Mesendoderm (in vitro differentiated cells): ENCODE results near the gene GDA. TPM values are rescaled to one million over a fixed set of nuclear protein-coding genes. Genes with fewer than 3 reads are reported as not detected.

Source experiments
- DNase-seq: peaks from one replicate; pipeline ENCODE4 v3.0.0; 2013
- H2AK5ac ChIP-seq: 2 replicates; pipeline ENCODE4 v1.6.1; 2013; ENCODE audit warnings: low read length, inconsistent platforms
- H2BK120ac ChIP-seq: 2 replicates; pipeline ENCODE4 v1.6.1; 2013; ENCODE audit warnings: low read depth, mild to moderate bottlenecking, low read length, moderate library complexity, mixed read lengths
- H2BK15ac ChIP-seq: replicated peaks from 2 replicates; pipeline ENCODE4 v1.6.1; 2013; ENCODE audit warnings: low read depth, mild to moderate bottlenecking, moderate library complexity
- H2BK5ac ChIP-seq: 2 replicates; pipeline ENCODE4 v1.6.1; 2013; ENCODE audit warnings: low read length, inconsistent platforms
- H3K18ac ChIP-seq: 2 replicates; pipeline ENCODE4 v1.6.1; 2013; ENCODE audit warnings: mild to moderate bottlenecking, low read length, mixed read lengths
- H3K23ac ChIP-seq: one replicate; pipeline ENCODE4 v1.6.1; 2013; ENCODE audit warnings: low read length
- H3K27ac ChIP-seq: 2 replicates; pipeline ENCODE4 v1.5.1; 2013; ENCODE audit warnings: low read depth, mild to moderate bottlenecking, inconsistent platforms, low read length, moderate library complexity
- H3K27me3 ChIP-seq: 2 replicates; pipeline ENCODE4 v1.6.1; 2013; ENCODE audit warnings: low read length, control low read depth, mild to moderate bottlenecking, inconsistent platforms; ENCODE audit not compliant: insufficient read depth, poor library complexity
- H3K36me3 ChIP-seq: 2 replicates; pipeline ENCODE4 v1.6.1; 2013; ENCODE audit warnings: low read length, inconsistent platforms; ENCODE audit not compliant: control insufficient read depth, insufficient read depth
- H3K4ac ChIP-seq: one replicate; pipeline ENCODE4 v1.6.1; 2013; ENCODE audit warnings: low read depth, mild to moderate bottlenecking, low read length, moderate library complexity
- H3K4me1 ChIP-seq: 2 replicates; pipeline ENCODE4 v1.6.1; 2013; ENCODE audit warnings: low read depth, low read length, inconsistent platforms; ENCODE audit not compliant: control insufficient read depth
- H3K4me2 ChIP-seq: 2 replicates; pipeline ENCODE4 v1.6.1; 2013; ENCODE audit warnings: low read length
- H3K4me3 ChIP-seq: 2 replicates; pipeline ENCODE4 v1.5.1; 2013; ENCODE audit warnings: mild to moderate bottlenecking, low read length
- H3K56ac ChIP-seq: one replicate; pipeline ENCODE4 v1.6.1; 2013; ENCODE audit warnings: low read length
- H3K79me1 ChIP-seq: 2 replicates; pipeline ENCODE4 v1.6.1; 2013; ENCODE audit warnings: low read length, inconsistent platforms
- H3K79me2 ChIP-seq: 2 replicates; pipeline ENCODE4 v1.6.1; 2013; ENCODE audit warnings: mild to moderate bottlenecking, low read length; ENCODE audit not compliant: control insufficient read depth, insufficient read depth
- H3K9ac ChIP-seq: 2 replicates; pipeline ENCODE4 v1.6.1; 2013; ENCODE audit warnings: low read length, inconsistent platforms
- H4K5ac ChIP-seq: one replicate; pipeline ENCODE4 v1.6.1; 2013; ENCODE audit warnings: low read length
- H4K8ac ChIP-seq: one replicate; pipeline ENCODE4 v1.6.1; 2013; ENCODE audit warnings: low read depth, mild to moderate bottlenecking, control low read depth, low read length, moderate library complexity
- WGBS: extraction: QIAGEN DNeasy Blood & Tissue Kit; methylation state at CpG from one replicate; pipeline ENCODE4 v1.1.7; 2013; ENCODE audit warnings: low lambda C conversion rate, missing lambda C conversion rate; ENCODE audit not compliant: insufficient coverage; ENCODE audit errors: extremely low coverage; 5-methylcytosine and 5-hydroxymethylcytosine counted together
- polyA plus RNA-seq, 2 experiments: library from polyadenylated mRNA; stranded (reverse); fragments of 200-250 nt; gene quantifications; one replicate each; pipeline ENCODE4 v1.2.3, GENCODE V29; 2013

Gene GDA
- 0.73 TPM for polyA plus RNA-seq (2013, experiment 1 of 2)
- 0.71 TPM for polyA plus RNA-seq (2013, experiment 2 of 2)

GRCh38 chr9:72149231-72149975, at the start of gene GDA:
TSS of gene GDA (plus strand) at chr9:72149440. CDS start at chr9:72149560, 120 bp downstream.
- Histone ChIP-seq H3K4me3 (peak within 1 kb of the TSS; percentile 4), H2BK15ac (no peak within 1 kb of the TSS), H3K27me3 (peaks cover 8% of the 10 kb centered on the region), H3K36me3 (no peaks in the 10 kb centered on the region), H3K9ac (peak within 1 kb of the TSS; percentile 13), H2BK120ac (no peak within 1 kb of the TSS), H3K4me1 (no peaks in the 10 kb centered on the region), H3K23ac (no peak within 1 kb of the TSS), H2AK5ac (no peak within 1 kb of the TSS), H2BK5ac (no peak within 1 kb of the TSS), H3K4me2 (peak within 1 kb of the TSS; percentile 55), H4K5ac (no peak within 1 kb of the TSS), H4K8ac (no peak within 1 kb of the TSS), H3K79me1 (no peaks in the 10 kb centered on the region), H3K18ac (no peak within 1 kb of the TSS), H3K4ac (no peak within 1 kb of the TSS), H3K79me2 (no peaks in the 10 kb centered on the region), H3K56ac (peak within 1 kb of the TSS; percentile 35), H3K27ac (no peak within 1 kb of the TSS)
- DNase-seq, result peak; percentile 46
- no CpG with 5 or more reads among the region's 70 CpGs for whole genome bisulfite sequencing

GRCh38 chr9:72102520-72102919, 46.7 kb upstream of the GDA start:
- H4K8ac ChIP-seq, result no peak overlapping the region
- H3K56ac ChIP-seq, result no peak overlapping the region
- H3K18ac ChIP-seq, result no peak overlapping the region
- no CpG with 5 or more reads among the region's 2 CpGs for WGBS
- no peak overlapping the region for H2BK5ac ChIP-seq
- no peak overlapping the region for H3K4ac ChIP-seq
- no peak overlapping the region for H2BK15ac ChIP-seq
- no peak for DNase-seq
- H3K27ac ChIP-seq, result no peak overlapping the region
- no peaks in the 10 kb centered on the region for H3K27me3 ChIP-seq
- H3K4me1 ChIP-seq, result no peaks in the 10 kb centered on the region
- no peak overlapping the region for H3K4me3 ChIP-seq
- H3K79me2 ChIP-seq, result no peaks in the 10 kb centered on the region
- no peak overlapping the region for H2BK120ac ChIP-seq
- no peak overlapping the region for H3K9ac ChIP-seq
- no peak overlapping the region for H2AK5ac ChIP-seq
- H3K36me3 ChIP-seq, result no peaks in the 10 kb centered on the region
- no peak overlapping the region for H3K23ac ChIP-seq
- H4K5ac ChIP-seq, result no peak overlapping the region
- no peaks in the 10 kb centered on the region for H3K79me1 ChIP-seq
- no peak overlapping the region for H3K4me2 ChIP-seq

GRCh38 chr9:72113056-72113455, 36.2 kb upstream of the GDA start:
- no CpG with 5 or more reads among the region's 2 CpGs for WGBS
- Histone ChIP-seq H2BK15ac (no peak overlapping the region), H3K27me3 (no peaks in the 10 kb centered on the region), H3K4me2 (no peak overlapping the region), H3K79me1 (no peaks in the 10 kb centered on the region), H3K36me3 (no peaks in the 10 kb centered on the region), H3K56ac (no peak overlapping the region), H3K27ac (no peak overlapping the region), H2AK5ac (no peak overlapping the region), H2BK120ac (no peak overlapping the region), H2BK5ac (no peak overlapping the region), H4K8ac (no peak overlapping the region), H3K18ac (no peak overlapping the region), H3K23ac (no peak overlapping the region), H3K4me1 (no peaks in the 10 kb centered on the region), H3K79me2 (no peaks in the 10 kb centered on the region), H3K9ac (no peak overlapping the region), H4K5ac (no peak overlapping the region), H3K4me3 (no peak overlapping the region), H3K4ac (no peak overlapping the region)
- no peak for DNase-seq

- no peaks in the 10 kb centered on the region for H3K4me1 ChIP-seq
- H3K56ac ChIP-seq, result no peak overlapping the region
- no peak overlapping the region for H3K27ac ChIP-seq
- H3K79me2 ChIP-seq, result no peaks in the 10 kb centered on the region
- no peak overlapping the region for H4K8ac ChIP-seq
- H2BK5ac ChIP-seq, result no peak overlapping the region
- no peaks in the 10 kb centered on the region for H3K27me3 ChIP-seq
- H3K23ac ChIP-seq, result no peak overlapping the region
- no peak overlapping the region for H2BK120ac ChIP-seq
- H3K4me2 ChIP-seq, result no peak overlapping the region
- no peaks in the 10 kb centered on the region for H3K79me1 ChIP-seq
- H3K18ac ChIP-seq, result no peak overlapping the region
- H3K36me3 ChIP-seq, result no peaks in the 10 kb centered on the region
- no peak overlapping the region for H3K4me3 ChIP-seq
- no CpG with 5 or more reads among the region's 2 CpGs for WGBS
- no peak overlapping the region for H3K9ac ChIP-seq
- H2AK5ac ChIP-seq, result no peak overlapping the region
- H3K4ac ChIP-seq, result no peak overlapping the region
- no peak overlapping the region for H2BK15ac ChIP-seq
- no peak overlapping the region for H4K5ac ChIP-seq
- no peak for DNase-seq
Observed at GRCh38 chr9:72119853-72120252, 29.4 kb upstream of the GDA start.

GRCh38 chr9:72124947-72125346, 24.3 kb upstream of the GDA start:
- no peak overlapping the region for H3K4ac ChIP-seq
- DNase-seq, result no peak
- H3K18ac ChIP-seq, result no peak overlapping the region
- no peak overlapping the region for H4K8ac ChIP-seq
- H2BK120ac ChIP-seq, result no peak overlapping the region
- no peak overlapping the region for H3K4me3 ChIP-seq
- no peak overlapping the region for H3K9ac ChIP-seq
- H3K27ac ChIP-seq, result no peak overlapping the region
- no CpG with 5 or more reads among the region's 2 CpGs for WGBS
- no peaks in the 10 kb centered on the region for H3K27me3 ChIP-seq
- no peak overlapping the region for H3K4me2 ChIP-seq
- H2BK5ac ChIP-seq, result no peak overlapping the region
- H2AK5ac ChIP-seq, result no peak overlapping the region
- no peaks in the 10 kb centered on the region for H3K79me2 ChIP-seq
- H3K4me1 ChIP-seq, result no peaks in the 10 kb centered on the region
- no peak overlapping the region for H2BK15ac ChIP-seq
- H3K79me1 ChIP-seq, result no peaks in the 10 kb centered on the region
- H4K5ac ChIP-seq, result no peak overlapping the region
- no peaks in the 10 kb centered on the region for H3K36me3 ChIP-seq
- H3K56ac ChIP-seq, result no peak overlapping the region
- H3K23ac ChIP-seq, result no peak overlapping the region

- Histone ChIP-seq H3K27ac (no peak overlapping the region), H3K9ac (no peak overlapping the region), H2BK5ac (no peak overlapping the region), H3K56ac (no peak overlapping the region), H2AK5ac (no peak overlapping the region), H3K23ac (no peak overlapping the region), H2BK120ac (no peak overlapping the region), H3K79me2 (no peaks in the 10 kb centered on the region), H3K4me2 (no peak overlapping the region), H3K79me1 (no peaks in the 10 kb centered on the region), H3K18ac (no peak overlapping the region), H3K4ac (no peak overlapping the region), H3K27me3 (no peaks in the 10 kb centered on the region), H4K8ac (no peak overlapping the region), H2BK15ac (no peak overlapping the region), H4K5ac (no peak overlapping the region), H3K36me3 (no peaks in the 10 kb centered on the region), H3K4me3 (no peak overlapping the region), H3K4me1 (no peaks in the 10 kb centered on the region)
- no peak for DNase-seq
- WGBS, result no CpG with 5 or more reads among the region's 2 CpGs
Observed at GRCh38 chr9:72127753-72128152, 21.5 kb upstream of the GDA start.
